Measurements from ENCODE around the gene CARD19. TPM values are rescaled to one million over a fixed set of nuclear protein-coding genes. Genes with fewer than 3 reads are reported as not detected.

The CARD19 gene
- total and polyA plus RNA-seq, 9 of the 15 experiments (the other 6 are each of a cell fraction or from before 2014, with no cell fraction given), result 0.90 to 34.9 (median 14.6) TPM

DNA sequence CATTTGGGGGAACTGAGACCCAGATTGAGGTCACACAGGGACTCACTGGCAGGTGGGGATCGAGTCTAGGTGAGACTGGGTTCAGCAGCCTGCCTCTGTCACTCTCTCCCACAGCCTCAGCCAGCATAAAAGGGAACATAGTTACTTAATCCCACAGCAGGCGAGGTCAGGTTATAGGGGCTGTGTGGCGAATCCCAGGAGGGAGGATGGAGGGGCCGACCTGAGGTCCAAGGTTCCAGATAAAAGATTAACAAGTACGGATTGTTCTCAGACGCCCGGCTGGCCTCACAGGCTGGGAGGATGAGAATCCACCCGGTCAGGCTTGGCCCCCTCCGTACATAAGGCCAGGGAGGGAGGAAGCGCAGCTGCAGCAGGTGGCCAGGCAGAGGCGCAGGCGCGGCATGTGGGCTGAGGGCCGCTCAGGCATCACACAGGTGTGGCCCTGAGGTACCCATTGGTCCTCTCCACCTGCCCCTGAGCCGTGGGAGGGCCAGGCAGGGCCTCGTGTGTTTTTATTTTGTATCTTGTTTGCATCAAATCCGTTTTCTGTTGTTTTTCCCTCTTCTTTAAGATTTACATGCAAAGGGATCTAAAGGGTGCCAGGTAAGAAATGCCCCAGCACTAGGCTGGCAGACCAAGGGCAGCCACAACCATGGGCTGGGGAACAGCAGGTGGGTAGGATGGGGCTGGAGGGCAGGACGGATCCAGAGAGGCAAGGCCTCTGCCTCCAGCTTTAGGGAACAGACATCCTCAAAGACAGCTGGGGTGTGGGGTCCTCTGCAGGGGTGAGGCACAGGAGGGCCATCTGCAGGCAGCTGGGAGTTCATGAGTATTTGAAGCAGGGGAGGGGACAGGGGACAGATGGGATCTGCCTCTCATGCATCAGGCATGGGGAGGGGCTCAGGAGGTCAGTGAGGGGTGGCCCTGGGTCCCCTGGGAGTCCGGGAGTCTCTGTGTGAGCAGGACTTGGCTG lies 33.9 kb upstream of the CARD19 start:
- H3K9me3 ChIP-seq (replicated peaks; ENCODE audit: control insufficient read depth, insufficient read depth, low read depth, low read length), result no peaks in the 10 kb centered on the region
- no peaks in the 10 kb centered on the region for H4K20me1 ChIP-seq (replicated peaks; ENCODE audit: control insufficient read depth, insufficient read depth, low read length)
- no peaks in the 10 kb centered on the region; the same call in 2 of the 3 replicates for H3K36me3 ChIP-seq (ENCODE audit: control insufficient read depth, insufficient read depth, low read length)
- no peak overlapping the region for H3K27ac ChIP-seq (ENCODE audit: extremely low read depth, low read depth, low read length)
- in situ Hi-C loops (cut with MboI), result no loop called here
- H3K4me1 ChIP-seq (replicated peaks in 1 of 2; ENCODE audit: control insufficient read depth in 2 of 2, insufficient read depth in 2 of 2, low read length in 2 of 2), result peaks cover 47 to 68% of the 10 kb centered on the region in 2 experiments
- H3K9ac ChIP-seq (ENCODE audit: insufficient read depth in 1 of 2, low read depth in 2 of 2, low read length in 2 of 2), result peak overlapping the region in 1 of 2 experiments; percentile 67; a peak in 2 of 4 replicates
- no peak overlapping the region for H3K4me3 ChIP-seq
- intact Hi-C loops (cut with micrococcal nuclease), result loop anchor here (5.0 kb wide), 1 partner anchor 35 kb away; the partner anchor contains the start of gene CARD19
- WGBS (ENCODE audit: insufficient coverage, low coverage, missing lambda C conversion rate), result 62% methylated on average over 18 of the region's 19 CpGs
- H2AFZ ChIP-seq (ENCODE audit: low read depth, low read length), result no peak overlapping the region
- H3K27me3 ChIP-seq (ENCODE audit: control insufficient read depth in 2 of 2, insufficient read depth in 2 of 2, low read length in 2 of 2), result no peaks in the 10 kb centered on the region
- peaks cover 28% of the 10 kb centered on the region for H3K79me2 ChIP-seq (ENCODE audit: control insufficient read depth, insufficient read depth, low read length)
- no peak for FAIRE-seq
- ATAC-seq, result no peak
- no peaks in the 10 kb centered on the region for H3K9me1 ChIP-seq (ENCODE audit: control insufficient read depth, insufficient read depth, low read length)
- no TSS peak for BruUV-seq (replicated peaks)
- DNase-seq (ENCODE audit: extremely low read depth in 1 of 4, low spot score in 3 of 4), result peak in 3 of 4 experiments; percentile 24 to 29 (median 26)
- POLR2A ChIA-PET, result interaction anchor here (0.6 kb wide), 1 partner anchor 27 kb away, joined by 3 read pairs; no protein-coding TSS in a partner anchor
- CTCF ChIA-PET (ENCODE audit: low intra/inter-chr PET ratio), result no interaction called here
- H3K4me2 ChIP-seq (ENCODE audit: insufficient read depth, low read length), result no peak overlapping the region; the same call in 1 of the 2 replicates
- TF ChIP-seq RBFOX2 (IDR thresholded peaks at IDR 0.05; ENCODE audit: low read depth, low read length), result peak; percentile 17; the same call in 1 of the 2 replicates
- TF ChIP-seq CBX2 (IDR thresholded peaks at IDR 0.05; ENCODE audit: insufficient read depth, low read length, poor library complexity, severe bottlenecking), result no peak
- TF ChIP-seq, protein P1, sequence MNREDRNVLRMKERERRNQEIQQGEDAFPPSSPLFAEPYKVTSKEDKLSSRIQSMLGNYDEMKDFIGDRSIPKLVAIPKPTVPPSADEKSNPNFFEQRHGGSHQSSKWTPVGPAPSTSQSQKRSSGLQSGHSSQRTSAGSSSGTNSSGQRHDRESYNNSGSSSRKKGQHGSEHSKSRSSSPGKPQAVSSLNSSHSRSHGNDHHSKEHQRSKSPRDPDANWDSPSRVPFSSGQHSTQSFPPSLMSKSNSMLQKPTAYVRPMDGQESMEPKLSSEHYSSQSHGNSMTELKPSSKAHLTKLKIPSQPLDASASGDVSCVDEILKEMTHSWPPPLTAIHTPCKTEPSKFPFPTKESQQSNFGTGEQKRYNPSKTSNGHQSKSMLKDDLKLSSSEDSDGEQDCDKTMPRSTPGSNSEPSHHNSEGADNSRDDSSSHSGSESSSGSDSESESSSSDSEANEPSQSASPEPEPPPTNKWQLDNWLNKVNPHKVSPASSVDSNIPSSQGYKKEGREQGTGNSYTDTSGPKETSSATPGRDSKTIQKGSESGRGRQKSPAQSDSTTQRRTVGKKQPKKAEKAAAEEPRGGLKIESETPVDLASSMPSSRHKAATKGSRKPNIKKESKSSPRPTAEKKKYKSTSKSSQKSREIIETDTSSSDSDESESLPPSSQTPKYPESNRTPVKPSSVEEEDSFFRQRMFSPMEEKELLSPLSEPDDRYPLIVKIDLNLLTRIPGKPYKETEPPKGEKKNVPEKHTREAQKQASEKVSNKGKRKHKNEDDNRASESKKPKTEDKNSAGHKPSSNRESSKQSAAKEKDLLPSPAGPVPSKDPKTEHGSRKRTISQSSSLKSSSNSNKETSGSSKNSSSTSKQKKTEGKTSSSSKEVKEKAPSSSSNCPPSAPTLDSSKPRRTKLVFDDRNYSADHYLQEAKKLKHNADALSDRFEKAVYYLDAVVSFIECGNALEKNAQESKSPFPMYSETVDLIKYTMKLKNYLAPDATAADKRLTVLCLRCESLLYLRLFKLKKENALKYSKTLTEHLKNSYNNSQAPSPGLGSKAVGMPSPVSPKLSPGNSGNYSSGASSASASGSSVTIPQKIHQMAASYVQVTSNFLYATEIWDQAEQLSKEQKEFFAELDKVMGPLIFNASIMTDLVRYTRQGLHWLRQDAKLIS (CRISPR knock-in tag; IDR thresholded peaks at IDR 0.05), result no peak
- no peak for TF ChIP-seq PHB2 (IDR thresholded peaks at IDR 0.05; ENCODE audit: low read depth)
- TF ChIP-seq ZNF217 (CRISPR knock-in tag; IDR thresholded peaks at IDR 0.05), result no peak
- no peak for TF ChIP-seq ZNF408 (CRISPR knock-in tag; IDR thresholded peaks at IDR 0.05; ENCODE audit: low read depth)
- no peak for TF ChIP-seq KDM4B (IDR thresholded peaks at IDR 0.05; ENCODE audit: borderline replicate concordance in 2 of 2, low read depth in 1 of 2)
- TF ChIP-seq, protein P2, sequence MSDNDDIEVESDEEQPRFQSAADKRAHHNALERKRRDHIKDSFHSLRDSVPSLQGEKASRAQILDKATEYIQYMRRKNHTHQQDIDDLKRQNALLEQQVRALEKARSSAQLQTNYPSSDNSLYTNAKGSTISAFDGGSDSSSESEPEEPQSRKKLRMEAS (CRISPR knock-in tag; IDR thresholded peaks at IDR 0.05), result peak; percentile 66
- no peak for TF ChIP-seq NR2C2 (CRISPR knock-in tag; IDR thresholded peaks at IDR 0.05)
- TF ChIP-seq NR2C2 (tag; IDR thresholded peaks at IDR 0.05), result no peak
- TF ChIP-seq GATAD2A (IDR thresholded peaks at IDR 0.05), result no peak
- TF ChIP-seq FUS (optimal IDR thresholded peaks at IDR 0.05; ENCODE audit: low read depth, low read length), result no peak
- no peak for TF ChIP-seq KDM2B (CRISPR knock-in tag; IDR thresholded peaks at IDR 0.05)
- 0 out of 2 replicates have a peak, but pooled peaks have one; percentile 21 for TF ChIP-seq CTBP1 (IDR thresholded peaks at IDR 0.05; ENCODE audit: borderline replicate concordance)
- no peak for TF ChIP-seq BHLHE40 (IDR thresholded peaks at IDR 0.05; ENCODE audit: low read length)
- TF ChIP-seq, protein P3, sequence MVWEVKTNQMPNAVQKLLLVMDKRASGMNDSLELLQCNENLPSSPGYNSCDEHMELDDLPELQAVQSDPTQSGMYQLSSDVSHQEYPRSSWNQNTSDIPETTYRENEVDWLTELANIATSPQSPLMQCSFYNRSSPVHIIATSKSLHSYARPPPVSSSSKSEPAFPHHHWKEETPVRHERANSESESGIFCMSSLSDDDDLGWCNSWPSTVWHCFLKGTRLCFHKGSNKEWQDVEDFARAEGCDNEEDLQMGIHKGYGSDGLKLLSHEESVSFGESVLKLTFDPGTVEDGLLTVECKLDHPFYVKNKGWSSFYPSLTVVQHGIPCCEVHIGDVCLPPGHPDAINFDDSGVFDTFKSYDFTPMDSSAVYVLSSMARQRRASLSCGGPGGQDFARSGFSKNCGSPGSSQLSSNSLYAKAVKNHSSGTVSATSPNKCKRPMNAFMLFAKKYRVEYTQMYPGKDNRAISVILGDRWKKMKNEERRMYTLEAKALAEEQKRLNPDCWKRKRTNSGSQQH (CRISPR knock-in tag; IDR thresholded peaks at IDR 0.05), result no peak

All from K562 (cell line).